ENCODE data around the gene CREBBP. TPM values are rescaled to one million over a fixed set of nuclear protein-coding genes. Genes with fewer than 3 reads are reported as not detected.

CREBBP gene
- total RNA-seq, 3 donors from 2014 or later, result 61.6 to 82.6 (median 69.5) TPM

GRCh38 chr16:3691761-3692160 lies 188.8 kb downstream of the CREBBP start:
- Histone ChIP-seq H3K4me1 (no peaks in the 10 kb centered on the region), H3K9me3 (no peaks in the 10 kb centered on the region), H3K27ac (peak overlapping the region in 1 of 2 donors; percentile 70), H3K27me3 (no peaks in the 10 kb centered on the region), H3K4me3 (no peak overlapping the region), H3K36me3 (no peaks in the 10 kb centered on the region)
- no peak for TF ChIP-seq POLR2AphosphoS5 (IDR thresholded peaks at IDR 0.05)
- no peak for TF ChIP-seq CTCF (IDR thresholded peaks at IDR 0.05)
- TF ChIP-seq POLR2A (IDR thresholded peaks at IDR 0.05), result no peak
- intact Hi-C loops (cut with DNase I; ENCODE audit: low total_unique reads), result no loop called here
- no peak for DNase-seq (ENCODE audit: low spot score in 2 of 2)

- intact Hi-C loops (cut with DNase I; ENCODE audit: low total_unique reads), result no loop called here
- H3K27me3 ChIP-seq, result no peaks in the 10 kb centered on the region
- H3K36me3 ChIP-seq, result no peaks in the 10 kb centered on the region
- H3K9me3 ChIP-seq, result no peaks in the 10 kb centered on the region
- H3K4me3 ChIP-seq, result peak overlapping the region; percentile 30 to 60 (median 39)
- peak overlapping the region in 1 of 2 donors; percentile 71 for H3K27ac ChIP-seq
- H3K4me1 ChIP-seq, result no peaks in the 10 kb centered on the region
- DNase-seq (ENCODE audit: low spot score in 2 of 2), result no peak
- TF ChIP-seq POLR2AphosphoS5 (IDR thresholded peaks at IDR 0.05), result no peak
- TF ChIP-seq POLR2A (IDR thresholded peaks at IDR 0.05), result no peak
- TF ChIP-seq CTCF (IDR thresholded peaks at IDR 0.05), result no peak
Measured at GRCh38 chr16:3690980-3691720, 189.4 kb downstream of the CREBBP start.

- intact Hi-C loops (cut with DNase I; ENCODE audit: low total_unique reads), result no loop called here
- peak; percentile 85 to 91 (median 88) for TF ChIP-seq CTCF (IDR thresholded peaks at IDR 0.05)
- peak; percentile 80 to 90 (median 82) for TF ChIP-seq POLR2AphosphoS5 (IDR thresholded peaks at IDR 0.05)
- TF ChIP-seq POLR2A (IDR thresholded peaks at IDR 0.05), result no peak
Measured at GRCh38 chr16:3690470-3690928, 190.0 kb downstream of the CREBBP start.

GRCh38 chr16:3689731-3690130 lies 190.8 kb downstream of the CREBBP start:
- H3K27ac ChIP-seq, result peak overlapping the region; percentile 34 to 72
- no peak for TF ChIP-seq POLR2AphosphoS5 (IDR thresholded peaks at IDR 0.05)
- TF ChIP-seq CTCF (IDR thresholded peaks at IDR 0.05), result no peak
- no peak for TF ChIP-seq POLR2A (IDR thresholded peaks at IDR 0.05)
- H3K27me3 ChIP-seq, result no peaks in the 10 kb centered on the region
- DNase-seq (ENCODE audit: low spot score in 2 of 2), result no peak
- intact Hi-C loops (cut with DNase I; ENCODE audit: low total_unique reads), result no loop called here
- H3K4me3 ChIP-seq, result no peak overlapping the region
- no peaks in the 10 kb centered on the region for H3K36me3 ChIP-seq
- no peaks in the 10 kb centered on the region for H3K4me1 ChIP-seq
- no peaks in the 10 kb centered on the region for H3K9me3 ChIP-seq

More at GRCh38 chr16:3690470-3690928, 190.0 kb downstream of the CREBBP start:
- no peaks in the 10 kb centered on the region for H3K9me3 ChIP-seq
- DNase-seq (ENCODE audit: low spot score in 2 of 2), result peak; percentile 87
- peak overlapping the region; percentile 30 to 60 (median 39) for H3K4me3 ChIP-seq
- H3K36me3 ChIP-seq, result no peaks in the 10 kb centered on the region
- peak overlapping the region; percentile 34 to 71 for H3K27ac ChIP-seq
- no peaks in the 10 kb centered on the region for H3K4me1 ChIP-seq
- H3K27me3 ChIP-seq, result no peaks in the 10 kb centered on the region

- Histone ChIP-seq H3K4me3 (no peak overlapping the region), H3K27me3 (no peaks in the 10 kb centered on the region), H3K27ac (no peak overlapping the region), H3K36me3 (no peaks in the 10 kb centered on the region), H3K9me3 (no peaks in the 10 kb centered on the region), H3K4me1 (no peaks in the 10 kb centered on the region)
- intact Hi-C loops (cut with DNase I; ENCODE audit: low total_unique reads), result loop anchor here (1.0 kb wide), 1 partner anchor 32 kb away; no protein-coding TSS in a partner anchor
- no peak for DNase-seq (ENCODE audit: low spot score in 2 of 2)
- TF ChIP-seq POLR2AphosphoS5 (IDR thresholded peaks at IDR 0.05), result no peak
- no peak for TF ChIP-seq POLR2A (IDR thresholded peaks at IDR 0.05)
- no peak for TF ChIP-seq CTCF (IDR thresholded peaks at IDR 0.05)
Measured at GRCh38 chr16:3687792-3688191, 192.7 kb downstream of the CREBBP start.
